ENCODE data around the gene ANKRD65. TPM values are rescaled to one million over a fixed set of nuclear protein-coding genes. Genes with fewer than 3 reads are reported as not detected.

The ANKRD65 gene
- total RNA-seq, 4 donors from 2014 or later = 4.1 to 15.4 (median 8.7) TPM

- TF ChIP-seq, protein P1, sequence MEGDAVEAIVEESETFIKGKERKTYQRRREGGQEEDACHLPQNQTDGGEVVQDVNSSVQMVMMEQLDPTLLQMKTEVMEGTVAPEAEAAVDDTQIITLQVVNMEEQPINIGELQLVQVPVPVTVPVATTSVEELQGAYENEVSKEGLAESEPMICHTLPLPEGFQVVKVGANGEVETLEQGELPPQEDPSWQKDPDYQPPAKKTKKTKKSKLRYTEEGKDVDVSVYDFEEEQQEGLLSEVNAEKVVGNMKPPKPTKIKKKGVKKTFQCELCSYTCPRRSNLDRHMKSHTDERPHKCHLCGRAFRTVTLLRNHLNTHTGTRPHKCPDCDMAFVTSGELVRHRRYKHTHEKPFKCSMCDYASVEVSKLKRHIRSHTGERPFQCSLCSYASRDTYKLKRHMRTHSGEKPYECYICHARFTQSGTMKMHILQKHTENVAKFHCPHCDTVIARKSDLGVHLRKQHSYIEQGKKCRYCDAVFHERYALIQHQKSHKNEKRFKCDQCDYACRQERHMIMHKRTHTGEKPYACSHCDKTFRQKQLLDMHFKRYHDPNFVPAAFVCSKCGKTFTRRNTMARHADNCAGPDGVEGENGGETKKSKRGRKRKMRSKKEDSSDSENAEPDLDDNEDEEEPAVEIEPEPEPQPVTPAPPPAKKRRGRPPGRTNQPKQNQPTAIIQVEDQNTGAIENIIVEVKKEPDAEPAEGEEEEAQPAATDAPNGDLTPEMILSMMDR (IDR thresholded peaks at IDR 0.05; ENCODE audit: low read depth) = no peak
These were observed 19.5 kb downstream of the ANKRD65 start for GRCh38 chr1:1401457-1402010.

DNA sequence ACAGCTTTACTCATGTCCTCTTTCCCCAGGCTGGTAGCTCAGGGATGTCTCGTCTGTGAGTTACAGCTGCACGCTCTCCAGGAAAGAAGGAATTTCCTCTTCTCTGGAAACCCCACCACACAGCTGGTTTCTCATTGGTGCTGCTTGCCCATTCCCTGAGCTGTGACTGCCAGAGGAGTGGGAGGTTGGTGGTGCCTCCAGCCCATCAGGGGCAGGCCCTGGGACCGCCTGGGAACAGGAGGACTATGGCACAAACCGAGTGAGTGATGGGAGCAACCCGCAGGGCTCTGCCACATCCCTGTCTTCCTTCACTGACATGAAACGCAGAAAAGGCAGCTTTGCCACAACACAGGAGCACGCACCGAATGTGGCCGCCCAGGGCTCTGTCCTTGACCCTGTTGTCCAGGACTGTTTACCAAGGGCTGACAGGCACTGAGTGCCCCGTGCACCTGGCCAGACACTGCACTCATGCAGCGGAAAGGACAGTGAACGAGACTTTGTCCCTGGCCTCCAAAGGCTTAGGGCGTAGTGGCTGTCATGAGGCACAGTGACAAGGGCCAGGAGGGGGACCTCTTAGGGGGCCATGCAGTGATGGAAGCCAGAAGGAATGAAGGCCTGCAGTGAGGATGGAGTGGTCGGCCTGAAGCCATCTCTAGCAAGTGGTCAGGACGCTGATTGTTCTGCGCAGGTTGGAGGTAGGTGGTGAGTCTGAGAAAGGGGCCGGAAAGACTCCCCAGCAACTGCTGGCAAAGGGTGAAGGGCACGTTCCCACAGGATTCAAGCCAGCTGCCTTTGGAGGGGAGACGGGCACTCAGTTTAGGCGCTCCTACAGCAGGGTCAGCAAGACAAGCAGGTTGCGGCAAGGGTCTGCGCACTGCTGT, 20.3 kb downstream of the ANKRD65 start:
- TF ChIP-seq, protein P1 (IDR thresholded peaks at IDR 0.05; ENCODE audit: low read depth) = no peak

DNA sequence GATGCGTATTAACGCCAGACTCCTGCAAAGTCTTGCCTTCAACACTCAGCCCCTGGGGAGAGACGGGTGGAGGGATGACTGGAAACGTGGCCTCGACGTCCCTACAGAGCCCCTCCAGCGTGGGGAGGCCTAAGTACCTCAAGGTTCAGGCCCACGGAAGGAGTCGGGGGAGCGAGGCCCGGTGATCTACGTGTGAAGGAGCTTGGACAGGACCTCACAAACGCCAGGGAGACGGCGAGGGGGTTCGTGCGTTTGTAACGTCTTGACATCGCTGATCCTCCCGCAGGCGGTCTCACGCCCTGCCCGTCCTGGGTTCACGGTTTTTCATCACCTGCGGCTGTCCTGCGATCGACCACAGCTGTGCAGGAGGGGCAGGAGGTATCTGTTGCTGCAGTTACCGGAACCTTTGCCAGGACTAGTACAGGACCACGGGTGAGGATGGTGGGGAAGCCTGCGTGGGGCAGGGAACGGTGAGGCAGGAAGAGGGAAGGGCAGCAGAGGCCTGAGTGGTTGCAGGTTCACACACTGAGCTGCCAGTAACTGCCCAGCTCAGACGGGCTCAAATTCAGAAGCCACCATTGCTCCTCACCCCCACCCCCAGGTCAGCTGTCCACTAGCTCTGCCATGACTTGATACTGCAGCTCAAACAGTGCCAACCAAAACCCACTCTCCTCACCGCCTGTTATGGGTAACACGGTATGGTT, 21.1 kb downstream of the ANKRD65 start:
- TF ChIP-seq, protein P1 (IDR thresholded peaks at IDR 0.05; ENCODE audit: low read depth) = no peak

DNA sequence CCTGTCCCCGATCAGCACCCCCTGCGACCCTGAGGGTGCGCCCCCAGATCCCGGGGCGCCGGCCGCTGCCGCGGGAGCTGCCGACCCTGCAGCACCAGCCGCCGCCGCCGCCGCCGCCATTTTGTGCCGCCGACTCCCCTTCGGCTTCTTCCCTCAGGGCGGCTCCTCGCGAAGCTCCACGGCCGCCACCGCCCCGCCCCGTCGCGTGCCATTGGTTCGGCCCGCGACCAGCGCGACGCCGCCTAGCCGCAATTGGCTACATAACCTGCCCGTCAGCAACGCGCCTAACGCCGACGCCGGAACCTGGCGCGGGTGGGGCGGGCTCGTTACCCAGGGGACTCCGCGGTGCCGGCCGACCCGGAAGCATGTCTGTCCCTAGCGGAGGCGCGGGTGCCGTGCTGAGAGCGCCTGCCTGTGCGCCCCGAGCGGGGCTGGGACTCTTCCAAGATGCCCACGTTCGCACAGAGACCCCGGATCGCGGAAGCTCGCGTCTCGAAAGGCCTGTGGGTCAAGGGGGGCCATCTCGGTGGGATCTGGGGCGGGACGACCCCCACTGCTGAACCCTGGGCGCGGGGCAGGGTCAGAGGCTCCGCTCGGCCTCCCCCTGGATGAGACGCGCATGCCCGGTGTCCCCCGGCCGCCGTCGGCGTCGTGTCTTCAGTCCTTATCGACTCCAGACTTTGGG, 21.7 kb downstream of the ANKRD65 start, which contains the start of gene CCNL2:
CCNL2 (minus strand) TSS at position 149 of the 685 bp plus-strand sequence; CDS start at position 120, 29 bp downstream.
- TF ChIP-seq, protein P1 (IDR thresholded peaks at IDR 0.05; ENCODE audit: low read depth) = no peak

DNA sequence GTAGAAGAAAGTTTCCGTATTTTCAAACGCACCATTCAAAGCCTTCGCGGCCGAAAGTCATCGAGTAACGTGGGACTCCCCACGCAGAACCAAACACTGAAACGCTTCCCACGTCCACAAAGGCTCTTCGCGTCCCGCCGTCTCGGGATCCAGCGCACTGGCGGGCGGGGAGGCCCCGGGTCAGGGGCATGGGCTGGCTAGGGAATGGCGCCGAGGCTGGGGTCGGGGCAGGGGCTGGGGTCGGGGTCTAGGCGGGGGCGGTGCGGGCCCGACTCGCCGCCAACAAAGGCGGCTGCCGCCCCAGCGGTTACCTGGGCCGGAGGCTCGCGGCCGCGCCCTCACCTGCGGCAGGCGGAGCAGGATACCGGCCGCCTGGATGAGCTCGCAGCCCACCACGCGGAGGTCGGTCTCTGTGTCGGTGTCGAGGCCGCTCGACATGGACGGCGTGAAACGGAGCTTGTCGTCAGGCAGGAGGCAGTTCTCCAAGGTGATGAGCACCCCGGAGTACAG, 22.3 kb downstream of the ANKRD65 start:
- TF ChIP-seq, protein P1 (IDR thresholded peaks at IDR 0.05; ENCODE audit: low read depth) = no peak

DNA sequence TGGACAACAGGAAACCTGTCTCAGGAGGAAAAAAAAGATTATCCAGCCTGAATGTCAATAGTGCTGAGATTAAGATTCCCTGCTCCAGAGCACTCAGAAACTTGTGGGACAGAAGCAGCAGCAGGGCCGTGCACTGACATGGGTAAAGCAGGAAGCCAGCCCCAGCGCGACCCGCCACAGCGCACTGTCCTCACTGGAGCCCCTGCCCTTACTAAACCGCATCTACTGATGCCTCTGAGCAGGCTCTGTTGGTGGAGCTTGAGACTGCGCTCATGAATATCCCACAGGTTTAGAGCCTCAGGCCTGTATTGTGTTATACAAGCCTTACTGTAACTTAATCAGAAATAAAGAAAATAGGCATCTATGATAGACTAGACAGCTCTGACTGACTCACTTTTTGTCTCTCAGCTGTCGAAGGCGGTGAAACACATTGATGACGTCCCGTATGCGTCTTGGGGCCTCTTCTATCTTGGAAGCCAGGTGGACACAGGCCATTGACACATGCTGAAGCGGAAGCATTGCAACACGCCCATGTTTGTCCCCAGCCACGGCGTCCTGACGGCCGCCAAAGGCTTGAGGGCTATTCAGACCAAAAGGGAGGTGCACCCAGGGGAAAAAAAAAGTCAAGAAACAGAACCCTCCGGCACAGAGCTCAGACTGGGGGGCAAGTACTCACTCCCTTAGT, 23.1 kb downstream of the ANKRD65 start:
- TF ChIP-seq, protein P1 (IDR thresholded peaks at IDR 0.05; ENCODE audit: low read depth) = no peak
